NB4 (cell line): ENCODE results near the gene KIF3B.

Experiments
- CTCF ChIP-seq: IDR thresholded peaks from one replicate; pipeline ENCODE4 v1.5.1; 2012; ENCODE audit warnings: low read depth, low read length
- MAX ChIP-seq: IDR thresholded peaks from 2 replicates; pipeline ENCODE4 v1.6.1; 2011; ENCODE audit warnings: low read depth, low read length
- MYC ChIP-seq: IDR thresholded peaks from 2 replicates; pipeline ENCODE4 v1.6.1; 2011; ENCODE audit warnings: low read depth, low read length
- POLR2A ChIP-seq: IDR thresholded peaks from 2 replicates; pipeline ENCODE4 v1.6.1; 2011; ENCODE audit warnings: mild to moderate bottlenecking; ENCODE audit not compliant: insufficient read length; ENCODE audit errors: extremely low read depth

- TF ChIP-seq CTCF: no peak
- TF ChIP-seq POLR2A: no peak
- TF ChIP-seq MYC: no peak
- TF ChIP-seq MAX: no peak
Observed at GRCh38 chr20:32237419-32237818, 40.0 kb upstream of the KIF3B start.
